Activated CD8-positive, alpha-beta memory T cell treated with anti-CD3 and anti-CD28 coated beads, Interleukin-2, amount 10 ng/mL, durations not matched to agents 7 days and 5 days (primary cell): ENCODE results near the gene GSDMA. TPM values are rescaled to one million over a fixed set of nuclear protein-coding genes. Genes with fewer than 3 reads are reported as not detected.

Experiments
- ATAC-seq: fragments of 150-1000 bp; cut with Tn5 transposase; one replicate; pipeline ENCODE4 v1.10.0; 2021; ENCODE audit warnings: moderate library complexity
- CTCF ChIA-PET: fragments of 350-600 bp; sonication (Branson Sonifier 250); formaldehyde crosslinking; loops from one replicate; lab custom pipeline; 2021; ENCODE audit warnings: antibody characterized with exemption; lab: Charles Lee
- DNase-seq: peaks from one replicate; pipeline ENCODE4 v3.0.0-alpha.2; 2020
- H3K27ac Mint-ChIP-seq: one replicate; pipeline ENCODE4 v1.8.0; 2021; ENCODE audit warnings: mild to moderate bottlenecking, mixed read lengths
- H3K27me3 Mint-ChIP-seq: one replicate; pipeline ENCODE4 v1.8.0; 2021; ENCODE audit warnings: mixed read lengths
- H3K36me3 Mint-ChIP-seq: one replicate; pipeline ENCODE4 v1.8.0; 2021; ENCODE audit warnings: mild to moderate bottlenecking, mixed read lengths
- H3K4me1 Mint-ChIP-seq: one replicate; pipeline ENCODE4 v1.8.0; 2021; ENCODE audit warnings: mixed read lengths
- H3K4me3 Mint-ChIP-seq: one replicate; pipeline ENCODE4 v1.8.0; 2021; ENCODE audit warnings: mild to moderate bottlenecking, moderate library complexity, mixed read lengths
- H3K9me3 Mint-ChIP-seq: one replicate; pipeline ENCODE4 v1.8.0; 2022; ENCODE audit warnings: low read depth, mixed read lengths
- total RNA-seq, 2 experiments: library from RNA; stranded (reverse); gene quantifications; one replicate each; pipeline ENCODE4 v1.2.3, GENCODE V29; 2021

GSDMA gene
- total RNA-seq, result not detected

- Mint-ChIP-seq H3K4me1 (peaks cover 21% of the 10 kb centered on the region), H3K36me3 (no peaks in the 10 kb centered on the region), H3K27me3 (peaks cover 14% of the 10 kb centered on the region), H3K4me3 (no peak within 1 kb of the TSS), H3K27ac (peak within 1 kb of the TSS; percentile 35), H3K9me3 (no peaks in the 10 kb centered on the region)
- ATAC-seq (no peak), DNase-seq (no peak)
- CTCF ChIA-PET, result interaction anchor here (2.2 to 10.7 kb wide), 2 partner anchors 10 to 17 kb away, joined by 7 to 129 read pairs; partner anchors contain the start of gene PSMD3
Observed at GRCh38 chr17:39962642-39963220, at the start of gene GSDMA. GSDMA (plus strand) TSS chr17:39963004; CDS start chr17:39965688, 2,684 bp downstream.

- Mint-ChIP-seq H3K4me3 (no peak overlapping the region), H3K27ac (no peak overlapping the region), H3K36me3 (peaks cover 51% of the 10 kb centered on the region), H3K9me3 (no peaks in the 10 kb centered on the region), H3K4me1 (peaks cover 35% of the 10 kb centered on the region), H3K27me3 (no peaks in the 10 kb centered on the region)
- DNase-seq (no peak), ATAC-seq (no peak)
- CTCF ChIA-PET, result interaction anchor here (0.8 kb wide), 1 partner anchor 12 kb away, joined by 3 read pairs; no protein-coding TSS in a partner anchor
Observed at GRCh38 chr17:39913989-39914388, 48.8 kb upstream of the GSDMA start.

GRCh38 chr17:39915559-39915958, 47.2 kb upstream of the GSDMA start:
- H3K4me3 Mint-ChIP-seq, result no peak overlapping the region
- H3K36me3 Mint-ChIP-seq, result peaks cover 58% of the 10 kb centered on the region
- H3K4me1 Mint-ChIP-seq, result peaks cover 45% of the 10 kb centered on the region
- no peak for DNase-seq
- peak overlapping the region; percentile 16 for H3K27ac Mint-ChIP-seq
- CTCF ChIA-PET, result interaction anchor here (0.7 to 1.9 kb wide), 6 partner anchors 15 to 292 kb away, joined by 3 to 7 read pairs (median 3); partner anchors contain the start of gene PSMD3
- no peaks in the 10 kb centered on the region for H3K27me3 Mint-ChIP-seq
- ATAC-seq, result peak; percentile 45
- H3K9me3 Mint-ChIP-seq, result no peaks in the 10 kb centered on the region

- Mint-ChIP-seq H3K4me3 (no peak overlapping the region), H3K27ac (peak overlapping the region; percentile 47), H3K27me3 (no peaks in the 10 kb centered on the region), H3K4me1 (peaks cover 57% of the 10 kb centered on the region), H3K9me3 (no peaks in the 10 kb centered on the region), H3K36me3 (peaks cover 64% of the 10 kb centered on the region)
- ATAC-seq, result no peak
- DNase-seq, result no peak
- CTCF ChIA-PET, result no interaction called here
Observed at GRCh38 chr17:39916918-39917317, 45.9 kb upstream of the GSDMA start.

GRCh38 chr17:39919087-39919683, 43.6 kb upstream of the GSDMA start:
- ATAC-seq, result no peak
- CTCF ChIA-PET, result no interaction called here
- peak overlapping the region; percentile 25 for H3K27ac Mint-ChIP-seq
- peaks cover 69% of the 10 kb centered on the region for H3K36me3 Mint-ChIP-seq
- DNase-seq, result no peak
- no peaks in the 10 kb centered on the region for H3K27me3 Mint-ChIP-seq
- H3K4me3 Mint-ChIP-seq, result no peak overlapping the region
- peaks cover 79% of the 10 kb centered on the region for H3K4me1 Mint-ChIP-seq
- H3K9me3 Mint-ChIP-seq, result no peaks in the 10 kb centered on the region

GRCh38 chr17:39920218-39921210, 42.3 kb upstream of the GSDMA start:
- Mint-ChIP-seq H3K27ac (peak overlapping the region; percentile 82), H3K36me3 (peaks cover 72% of the 10 kb centered on the region), H3K9me3 (no peaks in the 10 kb centered on the region), H3K4me1 (peaks cover 89% of the 10 kb centered on the region), H3K27me3 (no peaks in the 10 kb centered on the region), H3K4me3 (peak overlapping the region; percentile 19)
- CTCF ChIA-PET, result interaction anchor here (0.6 to 1.1 kb wide), 2 partner anchors 163 to 298 kb away, joined by 3 read pairs; no protein-coding TSS in a partner anchor
- peak; percentile 35 for ATAC-seq
- DNase-seq, result peak; percentile 60

- peak; percentile 58 for DNase-seq
- CTCF ChIA-PET, result interaction anchor here (1.0 to 1.6 kb wide), 3 partner anchors 105 to 163 kb away, joined by 3 read pairs; no protein-coding TSS in a partner anchor
Observed at GRCh38 chr17:39921323-39921722, 41.5 kb upstream of the GSDMA start.

GRCh38 chr17:39922006-39922405, 40.8 kb upstream of the GSDMA start:
- H3K9me3 Mint-ChIP-seq, result no peaks in the 10 kb centered on the region
- CTCF ChIA-PET, result interaction anchor here (0.6 to 1.6 kb wide), 5 partner anchors 104 to 300 kb away, joined by 3 read pairs; no protein-coding TSS in a partner anchor
- ATAC-seq (no peak), DNase-seq (no peak)
- H3K27ac Mint-ChIP-seq, result peak overlapping the region; percentile 82
- peaks cover 86% of the 10 kb centered on the region for H3K4me1 Mint-ChIP-seq
- peaks cover 67% of the 10 kb centered on the region for H3K36me3 Mint-ChIP-seq
- H3K4me3 Mint-ChIP-seq, result no peak overlapping the region
- no peaks in the 10 kb centered on the region for H3K27me3 Mint-ChIP-seq

More at GRCh38 chr17:39921323-39921722, 41.5 kb upstream of the GSDMA start:
- Mint-ChIP-seq H3K27ac (peak overlapping the region; percentile 82), H3K36me3 (peaks cover 73% of the 10 kb centered on the region), H3K9me3 (no peaks in the 10 kb centered on the region), H3K27me3 (no peaks in the 10 kb centered on the region), H3K4me1 (peaks cover 92% of the 10 kb centered on the region), H3K4me3 (peak overlapping the region; percentile 4)
- ATAC-seq, result peak; percentile 41

GRCh38 chr17:39923230-39923629, 39.6 kb upstream of the GSDMA start:
- Mint-ChIP-seq H3K4me1 (peaks cover 81% of the 10 kb centered on the region), H3K27ac (peak overlapping the region; percentile 60), H3K4me3 (no peak overlapping the region), H3K36me3 (peaks cover 58% of the 10 kb centered on the region), H3K27me3 (no peaks in the 10 kb centered on the region), H3K9me3 (no peaks in the 10 kb centered on the region)
- no peak for ATAC-seq
- no peak for DNase-seq
- CTCF ChIA-PET, result no interaction called here

- ATAC-seq (no peak), DNase-seq (no peak)
- Mint-ChIP-seq H3K27ac (peak overlapping the region; percentile 98), H3K27me3 (no peaks in the 10 kb centered on the region), H3K36me3 (peaks cover 52% of the 10 kb centered on the region), H3K9me3 (no peaks in the 10 kb centered on the region), H3K4me3 (peak overlapping the region; percentile 88), H3K4me1 (peaks cover 80% of the 10 kb centered on the region)
- CTCF ChIA-PET, result interaction anchor here (0.7 to 1.4 kb wide), 3 partner anchors 28 to 398 kb away, joined by 3 read pairs; no protein-coding TSS in a partner anchor
Observed at GRCh38 chr17:39923836-39924690, 38.7 kb upstream of the GSDMA start.

- H3K36me3 Mint-ChIP-seq, result peaks cover 48% of the 10 kb centered on the region
- CTCF ChIA-PET, result interaction anchor here (0.7 to 1.4 kb wide), 4 partner anchors 29 to 398 kb away, joined by 3 to 4 read pairs (median 3); no protein-coding TSS in a partner anchor
- peak overlapping the region; percentile 98 for H3K27ac Mint-ChIP-seq
- ATAC-seq, result no peak
- H3K9me3 Mint-ChIP-seq, result no peaks in the 10 kb centered on the region
- no peaks in the 10 kb centered on the region for H3K27me3 Mint-ChIP-seq
- peak overlapping the region; percentile 88 for H3K4me3 Mint-ChIP-seq
- DNase-seq, result no peak
- H3K4me1 Mint-ChIP-seq, result peaks cover 82% of the 10 kb centered on the region
Observed at GRCh38 chr17:39924691-39925055, 38.1 kb upstream of the GSDMA start.
